GM12872 (cell line): ENCODE data around the gene SLPI.

ENCODE experiments used
- CTCF ChIP-seq: IDR thresholded peaks from 3 replicates; pipeline ENCODE4 v1.5.1; 2011; ENCODE audit warnings: low read depth, mild to moderate bottlenecking, low read length, moderate library complexity; ENCODE audit not compliant: insufficient read depth

Gene SLPI

GRCh38 chr20:45294003-45294368 lies 39.6 kb upstream of the SLPI start:
- no peak for TF ChIP-seq CTCF

- TF ChIP-seq CTCF: peak; percentile 94
Observed at GRCh38 chr20:45293041-45294002, 39.0 kb upstream of the SLPI start.

GRCh38 chr20:45292343-45292742 lies 38.0 kb upstream of the SLPI start:
- no peak for TF ChIP-seq CTCF

- no peak for TF ChIP-seq CTCF
Observed at GRCh38 chr20:45291526-45291925, 37.2 kb upstream of the SLPI start.

- TF ChIP-seq CTCF: peak; percentile 93
Observed at GRCh38 chr20:45290677-45291355, 36.5 kb upstream of the SLPI start.

- TF ChIP-seq CTCF: no peak
Observed at GRCh38 chr20:45289942-45290676, 35.7 kb upstream of the SLPI start.

GRCh38 chr20:45288860-45289259 lies 34.5 kb upstream of the SLPI start:
- no peak for TF ChIP-seq CTCF
